ENCODE results near the gene FNDC7. TPM values are rescaled to one million over a fixed set of nuclear protein-coding genes. Genes with fewer than 3 reads are reported as not detected.

The FNDC7 gene
- total RNA-seq, 1 donor from 2014 or later = 0.37 TPM

DNA sequence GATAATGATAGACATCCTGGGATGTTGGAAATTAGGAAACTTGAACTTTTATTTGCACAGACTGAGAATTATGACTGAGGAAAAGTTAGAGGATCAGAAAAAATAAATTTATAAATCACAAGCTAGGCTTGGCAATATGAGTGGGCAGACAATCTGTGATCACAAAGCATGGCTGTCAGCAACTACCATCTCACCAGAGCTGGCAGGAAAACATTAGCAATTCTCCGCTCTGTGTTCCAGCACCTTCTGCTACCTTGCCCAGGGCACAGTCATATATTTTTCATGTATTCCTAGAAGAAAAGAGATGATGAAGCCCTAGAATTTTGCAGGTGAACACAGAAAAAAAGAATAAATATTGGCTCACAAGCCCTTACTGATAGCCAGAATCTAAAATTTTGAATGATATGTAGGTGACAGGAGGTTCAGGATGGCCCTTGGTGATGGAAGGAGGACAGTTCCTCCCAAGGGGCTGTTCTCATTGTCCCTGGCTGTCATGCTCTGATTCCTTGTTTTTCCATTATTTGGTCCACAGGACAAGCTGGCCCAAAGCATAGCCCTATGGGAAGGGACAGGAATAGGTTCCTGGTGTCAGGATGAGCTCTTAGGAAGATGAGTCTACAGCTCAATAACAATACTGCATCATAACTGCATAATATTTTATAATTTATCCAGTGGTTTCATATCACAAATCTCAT lies 21.6 kb downstream of the FNDC7 start:
- Histone ChIP-seq H3K9me3 (ENCODE audit: low read depth) (no peaks in the 10 kb centered on the region), H4K20me1 (ENCODE audit: low read depth) (no peaks in the 10 kb centered on the region), H3K36me3 (no peaks in the 10 kb centered on the region), H3K79me2 (ENCODE audit: low read depth) (no peaks in the 10 kb centered on the region), H3F3A (ENCODE audit: low read depth) (no peaks in the 10 kb centered on the region), H3K4me1 (no peaks in the 10 kb centered on the region), H3K4me3 (no peak overlapping the region), H2AFZ (replicated peaks) (no peak overlapping the region), H3K4me2 (no peak overlapping the region), H3K27ac (no peak overlapping the region), H3K9ac (no peak overlapping the region), H3K27me3 (no peaks in the 10 kb centered on the region)
- no peak for DNase-seq (ENCODE audit: low spot score)
- Mint-ChIP-seq H3K4me3 (no peak overlapping the region), H3K27me3 (ENCODE audit: insufficient read depth, low read depth) (peaks cover 6% of the 10 kb centered on the region), H3K9me3 (no peaks in the 10 kb centered on the region), H3K4me1 (no peaks in the 10 kb centered on the region), H3K36me3 (no peaks in the 10 kb centered on the region), H3K27ac (no peak overlapping the region)
- TF ChIP-seq EZH2 (IDR thresholded peaks at IDR 0.05) = no peak
- TF ChIP-seq, protein P1, sequence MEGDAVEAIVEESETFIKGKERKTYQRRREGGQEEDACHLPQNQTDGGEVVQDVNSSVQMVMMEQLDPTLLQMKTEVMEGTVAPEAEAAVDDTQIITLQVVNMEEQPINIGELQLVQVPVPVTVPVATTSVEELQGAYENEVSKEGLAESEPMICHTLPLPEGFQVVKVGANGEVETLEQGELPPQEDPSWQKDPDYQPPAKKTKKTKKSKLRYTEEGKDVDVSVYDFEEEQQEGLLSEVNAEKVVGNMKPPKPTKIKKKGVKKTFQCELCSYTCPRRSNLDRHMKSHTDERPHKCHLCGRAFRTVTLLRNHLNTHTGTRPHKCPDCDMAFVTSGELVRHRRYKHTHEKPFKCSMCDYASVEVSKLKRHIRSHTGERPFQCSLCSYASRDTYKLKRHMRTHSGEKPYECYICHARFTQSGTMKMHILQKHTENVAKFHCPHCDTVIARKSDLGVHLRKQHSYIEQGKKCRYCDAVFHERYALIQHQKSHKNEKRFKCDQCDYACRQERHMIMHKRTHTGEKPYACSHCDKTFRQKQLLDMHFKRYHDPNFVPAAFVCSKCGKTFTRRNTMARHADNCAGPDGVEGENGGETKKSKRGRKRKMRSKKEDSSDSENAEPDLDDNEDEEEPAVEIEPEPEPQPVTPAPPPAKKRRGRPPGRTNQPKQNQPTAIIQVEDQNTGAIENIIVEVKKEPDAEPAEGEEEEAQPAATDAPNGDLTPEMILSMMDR (IDR thresholded peaks at IDR 0.05) = no peak
- no peak for TF ChIP-seq EZH2phosphoT487 (IDR thresholded peaks at IDR 0.05)

DNA sequence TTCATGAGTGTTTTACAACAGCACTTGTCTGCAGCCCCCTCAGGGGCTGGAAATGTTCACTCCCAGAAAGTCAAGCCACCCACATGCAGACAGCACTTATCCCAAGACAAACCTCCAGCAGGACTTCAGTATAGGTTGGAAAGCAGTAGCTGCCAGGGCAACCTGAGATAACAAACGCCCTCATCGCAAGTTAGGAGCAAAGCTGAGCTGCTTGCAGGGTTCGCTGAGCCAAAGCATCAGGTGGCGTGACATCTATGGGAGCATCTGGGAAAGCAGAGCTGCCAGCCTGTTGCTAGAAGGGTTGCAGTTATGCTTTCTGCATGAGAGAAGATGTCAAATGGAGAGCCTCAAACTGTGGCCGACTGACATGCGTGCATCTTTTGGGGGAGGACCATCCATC lies 29.5 kb downstream of the FNDC7 start:
- peak; percentile 8 for DNase-seq (ENCODE audit: low spot score)
- no peak overlapping the region for H3K9ac ChIP-seq
- H3K4me1 Mint-ChIP-seq = peaks cover 12% of the 10 kb centered on the region
- H3K36me3 ChIP-seq = no peaks in the 10 kb centered on the region
- H4K20me1 ChIP-seq (ENCODE audit: low read depth) = no peaks in the 10 kb centered on the region
- peaks cover 4% of the 10 kb centered on the region for H3K27me3 Mint-ChIP-seq (ENCODE audit: insufficient read depth, low read depth)
- TF ChIP-seq, protein P1 (IDR thresholded peaks at IDR 0.05) = no peak
- TF ChIP-seq EZH2 (IDR thresholded peaks at IDR 0.05) = no peak
- no peak for TF ChIP-seq EZH2phosphoT487 (IDR thresholded peaks at IDR 0.05)
- H3K27ac ChIP-seq = no peak overlapping the region
- H3F3A ChIP-seq (ENCODE audit: low read depth) = peaks cover 8% of the 10 kb centered on the region
- peaks cover 18% of the 10 kb centered on the region for H3K4me1 ChIP-seq
- no peak overlapping the region for H3K4me3 Mint-ChIP-seq
- H3K4me3 ChIP-seq = no peak overlapping the region
- peaks cover 3% of the 10 kb centered on the region for H3K79me2 ChIP-seq (ENCODE audit: low read depth)
- no peak overlapping the region for H3K4me2 ChIP-seq
- H3K36me3 Mint-ChIP-seq = peaks cover 2% of the 10 kb centered on the region
- H3K27me3 ChIP-seq = peaks cover 6% of the 10 kb centered on the region
- no peaks in the 10 kb centered on the region for H3K9me3 ChIP-seq (ENCODE audit: low read depth)
- peak overlapping the region; percentile 52 for H2AFZ ChIP-seq (replicated peaks)
- no peak overlapping the region for H3K27ac Mint-ChIP-seq
- H3K9me3 Mint-ChIP-seq = no peaks in the 10 kb centered on the region

DNA sequence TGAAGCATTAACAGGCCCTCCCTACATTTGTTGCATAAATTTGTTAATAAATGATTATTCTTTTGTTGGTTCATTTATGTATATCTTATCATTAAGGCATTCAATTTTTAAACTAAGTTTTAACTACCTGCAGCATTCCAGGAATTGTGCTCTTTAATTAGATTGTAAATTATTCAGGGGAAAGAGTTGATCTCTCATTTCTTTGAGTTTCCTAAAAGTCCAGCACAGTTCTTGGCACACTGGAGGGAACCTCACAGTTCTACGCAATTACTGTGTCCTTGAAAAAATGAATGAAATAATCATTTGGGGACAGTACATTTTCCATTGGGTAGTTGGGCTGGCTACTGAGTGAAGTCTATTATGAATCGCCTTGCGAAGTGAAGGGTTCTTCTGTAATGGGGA lies 33.3 kb downstream of the FNDC7 start:
- Mint-ChIP-seq H3K4me1 (peaks cover 29% of the 10 kb centered on the region), H3K4me3 (peak overlapping the region; percentile 98), H3K36me3 (peaks cover 6% of the 10 kb centered on the region), H3K9me3 (no peaks in the 10 kb centered on the region), H3K27me3 (ENCODE audit: insufficient read depth, low read depth) (peaks cover 4% of the 10 kb centered on the region), H3K27ac (peak overlapping the region; percentile 48)
- no peaks in the 10 kb centered on the region for H4K20me1 ChIP-seq (ENCODE audit: low read depth)
- TF ChIP-seq, protein P1 (IDR thresholded peaks at IDR 0.05) = no peak
- no peak for TF ChIP-seq EZH2 (IDR thresholded peaks at IDR 0.05)
- TF ChIP-seq EZH2phosphoT487 (IDR thresholded peaks at IDR 0.05) = no peak
- peaks cover 35% of the 10 kb centered on the region for H3K79me2 ChIP-seq (ENCODE audit: low read depth)
- peak overlapping the region; percentile 52 for H2AFZ ChIP-seq (replicated peaks)
- H3K27ac ChIP-seq = no peak overlapping the region
- peaks cover 25% of the 10 kb centered on the region for H3K4me1 ChIP-seq
- no peaks in the 10 kb centered on the region for H3K9me3 ChIP-seq (ENCODE audit: low read depth)
- no peak overlapping the region for H3K4me3 ChIP-seq
- peaks cover 12% of the 10 kb centered on the region for H3F3A ChIP-seq (ENCODE audit: low read depth)
- DNase-seq (ENCODE audit: low spot score) = no peak
- no peak overlapping the region for H3K4me2 ChIP-seq
- H3K27me3 ChIP-seq = peaks cover 6% of the 10 kb centered on the region
- H3K9ac ChIP-seq = no peak overlapping the region
- no peaks in the 10 kb centered on the region for H3K36me3 ChIP-seq
